GM12874 (cell line): Measurements from ENCODE around the gene IGLON5.

Source experiments
- TF ChIP-seq, protein P1 (sequence below): IDR thresholded peaks from 2 replicates; pipeline ENCODE4 v1.5.1; 2011; ENCODE audit warnings: low read depth, mild to moderate bottlenecking, control low read depth, low read length, moderate library complexity; ENCODE audit not compliant: insufficient read depth

The IGLON5 gene

DNA sequence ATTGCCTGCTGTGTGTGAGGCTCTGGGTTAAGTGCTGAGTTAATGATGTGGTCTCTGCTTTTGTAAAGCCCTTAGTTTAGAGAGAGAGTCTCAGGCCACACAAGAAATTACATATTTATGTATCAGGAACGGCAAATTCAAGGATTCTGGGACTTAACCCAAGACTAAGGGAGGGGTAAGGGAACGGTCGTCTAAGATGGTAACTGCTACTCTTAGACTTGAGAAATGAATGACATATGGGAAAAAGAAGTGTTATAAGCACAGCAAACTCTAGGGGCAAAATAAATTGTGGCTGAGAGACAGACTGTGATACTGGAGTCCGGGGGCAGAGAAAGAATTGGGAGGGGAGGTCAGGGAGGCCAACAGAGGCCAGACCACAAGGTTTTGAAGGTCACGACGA lies 20.3 kb downstream of the IGLON5 start:
- TF ChIP-seq, protein P1, sequence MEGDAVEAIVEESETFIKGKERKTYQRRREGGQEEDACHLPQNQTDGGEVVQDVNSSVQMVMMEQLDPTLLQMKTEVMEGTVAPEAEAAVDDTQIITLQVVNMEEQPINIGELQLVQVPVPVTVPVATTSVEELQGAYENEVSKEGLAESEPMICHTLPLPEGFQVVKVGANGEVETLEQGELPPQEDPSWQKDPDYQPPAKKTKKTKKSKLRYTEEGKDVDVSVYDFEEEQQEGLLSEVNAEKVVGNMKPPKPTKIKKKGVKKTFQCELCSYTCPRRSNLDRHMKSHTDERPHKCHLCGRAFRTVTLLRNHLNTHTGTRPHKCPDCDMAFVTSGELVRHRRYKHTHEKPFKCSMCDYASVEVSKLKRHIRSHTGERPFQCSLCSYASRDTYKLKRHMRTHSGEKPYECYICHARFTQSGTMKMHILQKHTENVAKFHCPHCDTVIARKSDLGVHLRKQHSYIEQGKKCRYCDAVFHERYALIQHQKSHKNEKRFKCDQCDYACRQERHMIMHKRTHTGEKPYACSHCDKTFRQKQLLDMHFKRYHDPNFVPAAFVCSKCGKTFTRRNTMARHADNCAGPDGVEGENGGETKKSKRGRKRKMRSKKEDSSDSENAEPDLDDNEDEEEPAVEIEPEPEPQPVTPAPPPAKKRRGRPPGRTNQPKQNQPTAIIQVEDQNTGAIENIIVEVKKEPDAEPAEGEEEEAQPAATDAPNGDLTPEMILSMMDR: no peak

GRCh38 chr19:51333836-51334460 lies 22.5 kb downstream of the IGLON5 start:
- TF ChIP-seq, protein P1: no peak

GRCh38 chr19:51337141-51337860 lies 25.9 kb downstream of the IGLON5 start:
- TF ChIP-seq, protein P1: no peak

DNA sequence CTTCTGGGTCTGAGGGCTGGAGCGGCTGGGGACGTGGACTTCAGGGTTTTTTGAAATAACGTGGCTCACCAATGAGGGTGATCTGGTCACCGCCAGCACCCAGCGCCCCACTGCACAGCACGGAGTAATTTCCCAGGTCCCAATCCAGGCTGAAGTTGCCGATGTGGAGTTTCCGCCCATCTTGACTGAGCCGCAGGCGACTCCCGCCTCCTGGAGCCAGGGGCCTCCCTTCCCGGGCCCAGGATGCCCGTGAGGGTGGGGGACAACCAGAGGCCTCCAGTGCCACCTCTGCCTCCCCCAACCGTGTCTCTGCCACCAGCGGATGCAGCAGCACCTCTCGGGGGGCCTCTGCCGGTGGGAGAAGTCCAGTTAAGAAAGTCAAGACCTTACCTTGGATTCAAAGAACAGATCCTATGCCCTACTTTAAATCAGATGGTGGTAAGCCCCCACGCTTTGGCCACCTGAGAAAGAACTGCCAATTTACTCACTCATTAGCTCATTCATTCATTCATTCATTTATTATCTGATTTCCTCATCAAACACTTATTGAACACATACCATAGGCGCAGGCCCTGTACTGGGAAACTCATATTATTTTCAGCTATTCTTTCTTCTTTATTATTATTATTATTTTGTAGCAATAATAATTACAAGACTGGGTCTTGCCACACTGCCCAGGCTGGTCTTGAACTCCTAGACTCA lies 26.6 kb downstream of the IGLON5 start:
- TF ChIP-seq, protein P1: no peak

- TF ChIP-seq, protein P1: peak; percentile 88
Measured at GRCh38 chr19:51338563-51339312, 27.3 kb downstream of the IGLON5 start.

- TF ChIP-seq, protein P1: no peak
Measured at GRCh38 chr19:51339313-51339686, 27.9 kb downstream of the IGLON5 start.
